Cardiac atrium fibroblast (primary cell): ENCODE results near the gene GOLGA8B. TPM values are rescaled to one million over a fixed set of nuclear protein-coding genes. Genes with fewer than 3 reads are reported as not detected.

Source experiments
- total RNA-seq: library from RNA; depleted of rRNA; stranded (reverse); fragments of >200 nt; gene quantifications from 2 replicates; pipeline ENCODE4 v1.2.3, GENCODE V29; 2015

GOLGA8B gene, protein sequence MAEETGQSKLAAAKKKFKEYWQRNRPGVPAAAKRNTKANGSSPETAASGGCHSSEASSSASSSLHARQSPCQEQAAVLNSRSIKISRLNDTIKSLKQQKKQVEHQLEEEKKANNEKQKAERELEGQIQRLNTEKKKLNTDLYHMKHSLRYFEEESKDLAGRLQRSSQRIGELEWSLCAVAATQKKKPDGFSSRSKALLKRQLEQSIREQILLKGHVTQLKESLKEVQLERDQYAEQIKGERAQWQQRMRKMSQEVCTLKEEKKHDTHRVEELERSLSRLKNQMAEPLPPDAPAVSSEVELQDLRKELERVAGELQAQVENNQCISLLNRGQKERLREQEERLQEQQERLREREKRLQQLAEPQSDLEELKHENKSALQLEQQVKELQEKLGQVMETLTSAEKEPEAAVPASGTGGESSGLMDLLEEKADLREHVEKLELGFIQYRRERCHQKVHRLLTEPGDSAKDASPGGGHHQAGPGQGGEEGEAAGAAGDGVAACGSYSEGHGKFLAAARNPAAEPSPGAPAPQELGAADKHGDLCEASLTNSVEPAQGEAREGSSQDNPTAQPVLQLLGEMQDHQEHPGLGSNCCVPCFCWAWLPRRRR
- total RNA-seq, result 1.6 and 22.2 TPM in 2 replicates

DNA sequence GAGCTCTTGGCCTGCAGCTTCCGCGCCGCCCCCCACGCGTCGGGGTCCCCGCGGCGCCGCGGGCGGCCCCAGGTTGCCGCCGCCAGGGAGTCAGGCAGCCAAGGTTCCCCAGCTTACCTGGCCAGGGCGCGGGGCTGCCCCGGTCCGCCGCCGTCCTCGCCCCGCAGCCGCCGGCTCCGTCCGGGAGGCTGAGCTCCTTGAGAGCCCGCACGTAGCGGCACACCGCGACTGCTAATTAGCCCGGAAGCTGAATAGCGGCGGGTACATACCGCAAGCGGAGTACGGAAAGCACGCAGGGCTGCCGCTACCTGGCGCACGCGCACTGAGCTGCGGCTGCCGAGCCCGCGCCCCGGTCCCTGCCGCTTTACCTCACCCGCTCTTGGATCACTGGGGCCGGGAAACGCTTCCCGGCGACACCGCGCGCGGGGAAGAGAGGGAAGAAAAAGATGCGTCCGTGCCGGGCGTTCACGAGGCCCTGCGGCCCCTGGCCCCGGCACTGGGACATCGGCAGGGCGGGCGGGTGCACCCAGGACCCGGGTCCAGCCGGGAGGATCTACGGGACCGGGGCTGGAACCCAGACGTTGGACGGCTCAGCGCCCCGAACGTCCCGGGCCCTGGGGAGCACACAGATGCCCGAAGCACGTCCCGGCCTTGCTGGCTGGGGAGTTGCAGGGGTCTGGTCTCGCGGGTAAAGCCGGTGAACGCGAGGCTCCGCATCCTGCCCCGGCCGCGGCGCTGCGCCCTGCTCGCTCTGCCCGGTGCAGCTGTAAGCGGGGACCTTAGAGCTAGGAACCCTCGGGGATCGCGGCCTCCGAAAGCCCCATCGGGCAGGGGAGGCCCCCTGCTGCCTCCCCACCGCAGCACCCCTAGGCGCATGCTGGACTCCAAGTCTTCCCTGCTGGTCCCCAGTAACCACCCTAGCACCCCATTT, at the start of gene GOLGA8B:
TSS of gene GOLGA8B (minus strand) at position 253 of the 931 bp plus-strand sequence. CDS start 47,739 bp downstream, outside the sequence.

Other genes starting within 250 kb of the GOLGA8B start
- 7.8 and 9.9 TPM in 2 replicates for gene SLC12A6, start 245.9 kb downstream of the GOLGA8B start, total RNA-seq
- 227 and 279 TPM in 2 replicates for gene NOP10, start 240.5 kb downstream of the GOLGA8B start, total RNA-seq
- gene NUTM1, start 240.3 kb downstream of the GOLGA8B start, total RNA-seq, result not detected in 2 replicates
- gene LPCAT4, start 216.5 kb downstream of the GOLGA8B start, total RNA-seq, result 10.7 and 12.8 TPM in 2 replicates
- gene GOLGA8A, start 145.8 kb downstream of the GOLGA8B start, total RNA-seq, result 13.1 and 14.3 TPM in 2 replicates
- gene GJD2, start 171.3 kb upstream of the GOLGA8B start, total RNA-seq, result not detected in 2 replicates
- gene ACTC1, start 211.9 kb upstream of the GOLGA8B start, total RNA-seq, result not detected in 2 replicates